ENCODE results near the gene SEC24B.

DNA sequence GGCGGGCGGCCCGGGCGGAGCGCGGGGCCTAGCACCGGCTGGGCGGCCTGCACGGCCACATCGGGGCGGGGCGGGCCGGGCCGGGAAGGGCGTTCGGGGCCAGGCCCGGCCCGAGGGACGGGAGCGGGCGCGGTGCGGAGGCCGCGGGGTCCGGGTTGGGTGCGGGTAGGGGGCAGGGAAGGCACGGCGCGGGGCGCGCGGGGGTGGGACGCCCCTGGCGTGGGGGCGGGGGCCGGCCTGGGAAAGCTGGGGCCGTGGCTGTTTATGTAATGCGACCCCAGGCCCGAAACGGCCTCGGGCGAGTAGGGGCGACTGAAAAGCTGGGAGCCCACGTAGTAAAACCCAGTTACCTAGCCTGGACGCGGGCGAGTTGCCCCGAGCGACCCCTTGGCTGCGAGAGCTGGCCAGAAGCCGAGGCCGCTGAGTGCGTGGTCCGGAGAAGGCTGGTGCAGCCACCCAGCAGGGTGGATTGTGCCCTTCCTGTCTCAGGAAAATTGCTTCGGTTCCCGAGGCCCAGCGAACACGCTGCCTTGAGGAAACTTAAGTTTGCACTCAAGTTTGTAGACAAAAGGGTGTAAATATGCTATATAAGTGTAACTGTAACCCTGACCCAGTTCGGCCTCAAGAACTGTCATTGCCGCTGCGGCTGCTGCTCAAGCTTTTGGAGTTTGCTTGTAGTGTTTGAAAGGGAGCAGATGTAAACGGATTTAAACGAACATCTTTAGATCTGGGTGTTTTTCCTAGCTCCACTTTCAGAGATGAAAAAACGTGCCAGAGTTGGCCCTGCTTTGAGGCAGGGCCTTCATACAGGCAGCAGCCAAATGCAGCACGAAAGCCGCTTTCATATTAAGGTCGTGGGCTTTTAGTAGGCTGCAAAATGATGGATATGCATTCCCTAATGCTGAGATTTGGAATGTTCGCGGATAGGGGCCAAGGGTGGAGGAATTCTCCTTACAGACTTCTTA is 674 bp downstream of the SEC24B start:
- TF ChIP-seq GATA3 (IDR thresholded peaks at IDR 0.05; ENCODE audit: low read depth, low read length) = no peak
- no peak for TF ChIP-seq GATA2 (IDR thresholded peaks at IDR 0.05; ENCODE audit: low read depth, low read length)
